DMS114 treated with DMSO at 0.1 percent for 48 hours (cell line): ENCODE data around the gene ARHGAP31.
A peak's percentile ranks its signal among the peaks of the same experiment; 100 is the strongest.
"Not testable (repeated sequence)": the region's sequence is repeated elsewhere in the genome, so short reads cannot be mapped to it uniquely, and the experiment has no call there.

ENCODE experiments used
- DNase-seq: peaks from one replicate; lab custom pipeline; 2025; ENCODE audit not compliant: unreplicated experiment; lab: John Stamatoyannopoulos, UW

Gene ARHGAP31

DNA sequence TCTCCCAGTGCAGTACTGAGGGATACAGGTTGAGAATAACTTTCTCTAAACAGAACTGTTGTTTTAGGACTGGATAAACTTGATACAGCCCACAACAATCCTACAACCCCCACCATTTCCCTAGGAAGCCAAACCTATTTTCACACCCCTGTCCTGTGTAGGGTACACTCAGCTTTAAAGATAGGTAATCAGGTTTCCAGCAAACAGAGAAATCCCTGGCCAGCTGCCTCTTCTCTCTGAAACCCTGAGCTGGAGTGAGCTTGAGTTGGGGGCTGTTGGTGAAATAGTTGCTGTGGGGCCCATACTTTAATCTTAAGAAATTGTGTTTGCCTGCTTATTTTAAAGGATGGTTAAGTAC is 22.1 kb downstream of the ARHGAP31 start:
- no peak for DNase-seq

DNA sequence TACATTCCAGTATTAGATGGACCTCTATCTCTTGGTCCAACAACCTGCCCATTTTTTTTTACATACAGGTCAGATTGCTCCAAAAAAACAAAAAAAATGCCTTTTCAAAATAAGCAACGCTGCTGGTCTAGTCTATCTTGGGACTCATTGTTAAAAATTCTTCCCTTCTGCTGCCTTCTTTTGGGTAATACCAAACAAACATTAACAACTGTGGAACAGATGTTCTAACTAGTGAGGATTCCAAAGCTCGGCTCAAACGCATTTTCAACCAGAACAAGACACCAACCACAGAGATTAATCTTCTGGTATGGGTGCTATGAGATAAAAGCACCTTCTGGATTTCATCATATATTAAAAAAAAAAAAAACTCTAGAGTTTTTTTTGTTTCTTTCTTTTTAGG is 24.7 kb downstream of the ARHGAP31 start:
- DNase-seq: no peak

DNA sequence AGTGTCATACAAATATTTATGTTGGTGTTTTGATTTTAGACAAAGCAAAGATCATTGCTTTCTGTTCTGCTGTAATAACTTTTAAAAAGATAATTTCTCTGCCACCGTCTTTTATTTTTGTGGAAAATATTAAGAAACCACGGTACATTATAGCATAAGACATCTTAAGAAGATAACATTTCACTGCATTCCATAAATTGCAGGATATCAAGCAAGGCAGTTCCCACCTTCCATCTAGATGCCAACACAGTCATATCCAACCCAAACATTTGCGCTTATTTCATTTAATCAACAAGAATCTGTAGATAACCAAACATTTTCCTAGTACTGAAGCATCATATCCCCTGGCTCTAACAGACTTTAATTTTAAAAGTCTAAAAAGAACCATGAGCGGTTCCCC is 25.1 kb downstream of the ARHGAP31 start:
- DNase-seq: no peak

DNA sequence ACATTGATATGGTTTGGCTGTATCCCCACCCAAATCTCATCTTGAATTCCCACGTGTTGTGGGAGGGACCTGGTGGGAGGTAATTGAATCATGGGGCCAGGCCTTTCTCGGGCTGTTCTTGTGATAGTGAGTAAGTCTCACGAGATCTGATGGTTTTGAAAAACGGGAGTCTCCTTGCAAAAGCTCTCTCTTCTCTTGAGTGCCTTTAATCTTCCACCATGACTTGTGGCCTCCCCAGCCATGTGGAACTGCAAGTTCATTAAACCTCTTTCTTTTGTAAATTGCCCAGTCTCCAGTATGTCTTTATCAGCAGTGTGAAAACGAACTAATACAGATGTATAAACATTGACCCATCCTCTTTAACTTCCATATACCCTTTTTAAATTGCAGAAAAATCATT is 26.6 kb downstream of the ARHGAP31 start:
- not testable (repeated sequence) for DNase-seq

DNA sequence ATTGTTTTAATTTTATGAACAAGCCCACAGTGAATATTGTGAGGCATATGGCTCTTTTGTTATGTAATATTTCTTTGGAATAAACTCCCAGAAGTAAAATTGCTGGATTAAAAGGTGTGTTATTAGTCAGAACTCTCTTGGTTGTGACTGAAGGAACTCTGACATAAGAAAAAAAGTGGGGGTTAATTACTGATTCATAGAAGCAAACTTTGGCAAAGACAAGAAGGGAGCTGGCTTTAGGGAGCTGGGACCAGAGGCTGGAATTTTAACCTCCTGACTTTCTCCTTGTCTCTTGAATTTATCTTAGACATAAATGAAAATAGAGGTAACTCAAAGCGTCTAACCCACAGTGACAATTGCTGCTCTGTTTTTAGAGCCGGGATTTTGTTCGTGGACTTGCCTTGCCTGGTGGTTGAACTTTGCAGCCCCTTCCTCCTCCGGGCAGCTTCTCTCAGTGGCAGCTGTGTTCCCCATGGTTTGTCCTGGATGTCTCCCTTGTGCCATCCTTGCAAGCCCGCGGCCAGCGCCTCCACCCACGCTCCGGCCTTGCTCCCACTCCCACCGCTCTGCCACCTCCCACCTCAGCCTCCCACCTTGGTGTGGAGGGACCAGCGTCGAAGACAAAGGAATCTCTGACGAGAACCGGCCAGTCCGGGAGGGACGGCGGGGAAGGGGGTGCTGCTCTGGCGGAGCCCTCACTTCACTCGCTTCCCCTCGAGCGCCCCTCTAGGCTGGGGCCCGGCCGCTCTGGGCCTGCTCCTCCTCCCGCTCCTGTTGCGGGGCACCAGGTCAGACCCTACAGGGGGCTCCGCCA is 28.0 kb downstream of the ARHGAP31 start:
- peak; percentile 23 for DNase-seq

DNA sequence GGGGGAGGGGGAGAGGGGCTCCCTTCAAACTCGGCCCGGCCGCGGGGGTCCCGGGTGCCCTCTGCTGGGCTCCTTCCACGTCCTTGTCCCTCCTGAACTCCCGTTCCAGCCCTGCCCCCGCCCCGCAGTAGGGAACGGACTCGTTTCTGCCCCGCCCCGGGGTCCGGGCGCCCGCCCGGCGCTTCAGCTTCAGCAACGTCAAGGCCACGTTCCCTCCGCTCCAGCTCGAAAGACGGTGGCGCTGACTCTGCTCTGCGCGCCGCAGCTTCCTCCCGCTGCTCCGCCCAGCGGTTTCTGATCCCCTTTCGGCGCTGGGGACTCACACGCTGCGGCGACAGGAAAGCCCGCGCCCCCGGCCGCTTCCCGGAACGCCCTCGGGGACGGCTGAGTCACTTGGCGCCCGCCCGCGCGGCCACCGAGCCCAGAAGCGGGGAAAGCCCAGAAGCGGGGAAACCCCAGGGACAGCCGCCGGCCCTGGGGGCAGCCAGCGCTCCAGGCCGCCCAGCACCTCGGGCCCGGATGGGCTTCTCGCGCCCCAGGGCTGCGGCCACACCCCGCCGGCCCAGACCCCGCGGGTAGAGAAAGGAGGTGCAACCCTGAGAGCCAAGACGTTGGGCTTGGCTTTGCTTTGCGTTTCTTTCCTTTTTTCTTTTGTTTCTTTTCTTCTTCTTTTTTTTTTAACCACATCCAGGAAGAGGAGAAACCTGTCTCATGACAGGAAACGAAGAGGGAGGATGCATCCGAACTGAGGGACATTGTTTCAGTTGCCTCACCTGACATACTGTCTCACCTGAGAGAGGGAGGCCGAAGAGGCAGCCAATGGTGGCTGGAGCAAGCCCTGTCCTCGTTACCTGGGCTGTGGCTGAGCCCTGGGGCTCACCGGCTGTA is 28.9 kb downstream of the ARHGAP31 start:
- peak; percentile 55 for DNase-seq

DNA sequence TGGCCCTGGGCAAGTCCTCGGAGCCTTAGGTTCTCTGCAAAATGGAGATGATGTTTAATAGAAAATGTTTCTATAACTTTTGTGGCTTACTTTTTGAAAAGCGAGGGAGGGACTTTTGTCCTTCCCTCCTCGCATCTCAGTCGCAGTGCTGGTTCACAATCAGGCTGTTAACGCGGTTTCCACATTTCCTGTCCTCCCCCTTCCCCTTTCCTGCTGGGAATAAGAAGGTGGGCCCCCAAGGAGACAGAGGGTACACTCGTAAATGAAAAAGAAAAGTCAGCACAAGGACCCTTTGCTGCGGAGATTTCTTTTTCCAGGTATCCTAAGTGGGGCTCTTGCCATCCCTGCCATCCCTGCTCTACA is 29.5 kb downstream of the ARHGAP31 start:
- DNase-seq: no peak

DNA sequence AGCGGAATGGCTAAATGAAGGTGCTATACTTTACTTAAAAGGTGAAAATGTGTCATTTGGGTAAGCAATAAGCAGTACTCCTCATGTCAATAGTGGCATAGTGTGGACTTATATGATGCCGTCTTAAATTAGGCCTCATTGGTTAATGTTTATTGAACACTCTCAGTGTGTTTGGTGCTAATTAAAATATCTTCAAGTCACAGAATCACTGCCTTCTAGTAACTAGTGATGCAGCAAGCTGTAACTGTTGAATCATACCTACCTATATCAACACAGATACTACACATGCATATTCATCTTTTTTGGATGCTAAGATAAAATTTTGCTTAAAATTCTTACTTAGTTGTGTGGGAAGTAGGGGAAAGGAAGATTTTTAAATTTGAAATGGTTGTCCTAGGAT is 30.7 kb downstream of the ARHGAP31 start:
- DNase-seq: no peak

DNA sequence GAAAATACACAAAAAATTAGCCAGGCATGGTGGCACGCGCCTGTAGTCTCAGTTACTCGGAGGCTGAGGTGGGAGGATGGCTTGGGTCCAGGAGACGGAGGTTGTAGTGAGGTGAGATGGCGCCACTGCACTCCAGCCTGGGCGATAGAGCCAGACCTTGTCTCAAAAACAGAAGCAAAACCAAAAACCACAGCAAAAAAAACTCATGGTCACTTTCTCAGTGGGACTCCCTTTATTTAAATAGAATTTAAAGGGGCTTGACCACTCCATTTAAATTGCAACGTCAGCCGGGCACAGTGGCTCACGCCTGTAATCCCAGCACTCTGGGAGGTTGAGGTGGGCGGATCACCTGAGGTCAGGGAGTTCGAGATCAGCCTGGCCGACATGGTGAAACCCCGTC is 32.8 kb downstream of the ARHGAP31 start:
- no peak for DNase-seq

DNA sequence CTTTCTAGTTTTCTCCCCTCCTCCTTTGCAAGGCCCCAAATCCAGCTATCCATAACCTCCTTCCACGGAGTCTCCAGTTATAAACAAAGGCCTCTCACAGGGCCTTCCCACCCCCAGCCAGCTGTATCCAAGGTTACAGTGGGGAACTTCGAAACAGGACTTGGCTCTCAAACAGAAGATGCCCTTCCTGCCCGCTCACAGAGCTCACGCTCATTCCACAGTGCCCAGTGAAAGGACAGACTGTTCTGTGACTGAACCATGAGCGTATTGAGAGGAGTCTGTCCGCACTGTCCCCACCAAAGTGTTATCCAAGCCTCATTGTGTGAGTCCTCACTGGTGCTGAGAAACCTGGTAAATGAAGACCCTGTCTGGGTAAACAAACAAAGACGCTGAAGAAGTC is 35.4 kb downstream of the ARHGAP31 start:
- no peak for DNase-seq

DNA sequence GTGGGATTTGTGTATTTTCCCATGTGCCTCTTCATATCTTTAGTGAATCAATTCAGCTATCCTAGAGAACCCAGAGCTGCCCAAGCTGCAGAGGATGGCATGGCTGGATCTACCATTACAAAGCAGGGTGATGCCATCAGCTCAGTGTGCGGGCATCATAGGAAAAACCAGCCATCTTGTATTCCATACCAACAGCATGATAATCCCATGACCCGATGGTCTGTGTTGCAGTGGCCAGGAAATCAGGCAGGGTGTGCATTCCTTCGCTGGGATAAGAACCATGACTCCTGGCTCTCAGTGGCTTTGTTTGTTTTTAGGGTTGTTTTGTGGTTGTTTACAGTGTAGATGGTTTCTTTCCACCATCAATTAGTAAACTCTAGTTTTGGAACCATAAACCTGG is 36.0 kb downstream of the ARHGAP31 start:
- no peak for DNase-seq

DNA sequence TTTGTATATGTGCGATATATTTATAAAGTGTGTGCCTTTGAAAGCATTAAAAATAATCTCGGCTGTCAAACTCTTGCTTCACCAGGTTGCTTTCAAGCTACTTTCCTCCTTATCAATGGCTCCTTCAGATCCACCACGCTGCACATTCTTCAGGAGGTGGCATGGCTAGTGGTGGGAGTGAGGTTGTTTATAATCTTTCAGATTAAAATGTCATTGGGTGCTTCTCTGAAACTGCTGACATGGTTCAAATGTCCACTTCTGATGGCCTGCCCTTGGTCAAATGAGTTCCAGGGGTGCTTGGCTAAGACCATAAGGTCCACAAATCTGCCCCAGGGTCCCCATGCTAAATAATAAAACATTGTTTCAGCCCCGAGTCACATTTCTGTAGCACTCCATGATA is 36.7 kb downstream of the ARHGAP31 start:
- no peak for DNase-seq

DNA sequence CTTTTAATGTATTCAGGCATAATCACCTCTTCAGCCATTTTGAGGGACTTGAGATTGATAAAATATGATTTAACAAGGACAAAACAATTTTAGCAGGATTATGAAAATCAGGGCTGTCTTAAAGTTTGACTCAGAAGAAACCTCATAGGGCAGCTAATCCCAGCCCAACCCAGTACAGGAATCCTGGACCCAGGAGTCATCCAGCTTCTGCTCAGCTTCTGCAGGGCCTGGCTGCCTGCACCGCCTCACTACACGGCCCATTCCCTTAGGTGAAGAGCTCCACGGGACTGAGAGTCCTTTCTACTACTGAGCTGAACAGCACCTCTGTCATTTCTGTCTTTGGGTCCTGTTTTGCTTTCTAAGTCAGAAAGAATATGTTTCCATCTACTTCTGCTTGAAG is 37.5 kb downstream of the ARHGAP31 start:
- no peak for DNase-seq

DNA sequence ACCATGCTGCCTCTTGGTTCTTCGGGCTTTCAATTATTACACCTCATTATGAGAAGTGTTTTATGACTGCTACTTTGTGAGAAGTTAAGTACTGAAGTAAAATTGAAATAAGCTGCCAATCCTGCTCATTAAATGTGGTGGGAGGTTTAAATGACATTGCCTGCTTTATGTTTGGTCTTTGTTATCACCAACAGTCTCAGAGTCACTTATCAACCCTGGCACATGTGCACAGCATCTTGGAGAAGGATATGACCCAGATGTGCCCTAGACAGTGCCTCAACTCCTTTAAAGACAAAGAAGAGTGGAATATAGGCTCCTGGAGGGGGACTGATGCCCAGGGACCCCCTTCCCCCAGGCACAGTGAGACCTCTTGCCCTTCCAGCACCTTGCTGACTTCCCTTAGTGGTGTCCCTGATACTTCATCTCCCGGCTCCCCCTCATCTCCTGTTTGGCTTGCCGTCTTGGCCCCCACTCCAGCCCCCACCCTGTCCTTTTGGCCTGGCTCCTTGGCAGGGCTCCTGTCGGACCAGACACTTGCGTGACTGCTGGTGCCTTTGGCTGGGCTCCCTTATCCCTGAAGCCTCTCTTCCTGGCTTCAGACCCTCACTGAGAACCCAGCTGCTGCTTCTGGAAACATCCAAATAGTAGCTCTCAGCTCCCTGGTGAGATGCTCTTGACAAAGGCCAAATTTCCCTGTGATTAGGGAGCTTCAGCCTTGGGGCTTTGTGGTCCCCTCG is 39.8 kb downstream of the ARHGAP31 start:
- no peak for DNase-seq

DNA sequence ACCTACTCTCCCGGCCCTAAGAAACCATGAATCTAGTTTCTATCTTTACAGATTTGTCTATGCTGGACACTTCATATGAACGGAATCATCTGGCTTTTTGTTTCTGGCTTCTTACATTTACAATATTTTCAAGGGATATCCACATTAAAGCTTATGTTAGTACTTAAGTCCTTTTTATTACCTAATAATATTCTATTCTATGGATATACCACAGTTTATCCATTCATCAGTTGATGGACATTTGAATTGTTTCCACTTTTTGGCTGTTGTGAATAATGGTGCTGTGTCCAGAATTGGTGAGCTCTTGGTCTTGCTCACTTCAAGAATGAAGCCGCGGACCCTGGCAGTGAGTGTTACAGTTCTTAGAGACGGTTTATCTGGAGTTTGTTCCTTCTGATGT is 42.6 kb downstream of the ARHGAP31 start:
- DNase-seq: no peak

DNA sequence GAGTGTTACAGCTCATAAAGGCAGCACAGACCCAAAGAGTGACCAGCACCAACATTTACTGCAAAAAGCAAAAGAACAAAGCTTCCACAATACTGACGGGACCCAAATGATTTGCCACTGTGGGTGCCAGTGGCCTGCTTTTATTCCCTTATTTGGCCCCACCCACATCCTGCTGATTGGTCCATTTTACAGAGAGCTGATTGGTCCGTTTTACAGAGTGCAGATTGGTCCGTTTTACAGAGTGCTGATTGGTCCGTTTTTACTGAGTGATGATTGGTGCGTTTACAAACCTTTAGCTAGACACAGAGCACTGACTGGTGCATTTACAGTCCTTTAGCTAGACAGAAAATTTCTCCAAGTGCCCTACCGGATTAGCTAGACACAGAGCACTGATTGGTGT is 43.2 kb downstream of the ARHGAP31 start:
- not testable (repeated sequence) for DNase-seq

DNA sequence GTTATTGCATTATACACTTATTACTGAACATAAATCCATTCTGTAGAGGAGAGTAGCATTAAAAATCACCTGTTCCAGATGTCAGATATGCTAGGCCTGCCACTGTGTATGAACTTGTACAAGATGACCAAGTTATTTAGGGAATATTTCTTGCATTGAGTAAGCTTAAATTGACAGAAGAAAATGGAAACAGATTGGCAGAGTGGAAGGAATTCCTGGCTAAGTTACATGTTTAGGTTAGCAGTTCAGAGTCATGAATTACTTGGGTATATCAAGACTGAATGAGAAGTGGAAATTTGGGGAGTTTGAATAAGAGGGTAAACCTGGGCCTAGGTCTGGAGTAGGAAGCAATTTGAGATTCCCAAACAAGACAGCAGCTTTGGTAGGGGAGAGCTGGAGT is 44.6 kb downstream of the ARHGAP31 start:
- no peak for DNase-seq

DNA sequence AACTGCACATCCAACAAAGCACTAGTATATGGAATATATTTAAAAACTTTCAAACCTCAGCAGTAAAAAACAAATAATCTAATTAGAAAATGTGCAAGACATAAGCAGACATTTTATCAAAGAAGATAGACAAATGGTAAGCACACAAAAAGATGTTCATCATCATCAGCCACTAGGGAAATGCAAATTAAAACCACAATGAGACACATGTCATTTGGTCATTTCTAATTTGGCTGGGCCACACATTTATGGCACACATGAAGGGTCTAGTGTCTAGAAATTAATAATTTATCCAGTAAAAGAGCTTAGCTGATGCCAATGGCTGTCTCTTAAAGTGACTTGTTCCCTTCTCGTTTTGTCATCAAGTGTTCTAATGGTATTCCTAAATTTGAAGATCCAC is 45.8 kb downstream of the ARHGAP31 start:
- DNase-seq: no peak

DNA sequence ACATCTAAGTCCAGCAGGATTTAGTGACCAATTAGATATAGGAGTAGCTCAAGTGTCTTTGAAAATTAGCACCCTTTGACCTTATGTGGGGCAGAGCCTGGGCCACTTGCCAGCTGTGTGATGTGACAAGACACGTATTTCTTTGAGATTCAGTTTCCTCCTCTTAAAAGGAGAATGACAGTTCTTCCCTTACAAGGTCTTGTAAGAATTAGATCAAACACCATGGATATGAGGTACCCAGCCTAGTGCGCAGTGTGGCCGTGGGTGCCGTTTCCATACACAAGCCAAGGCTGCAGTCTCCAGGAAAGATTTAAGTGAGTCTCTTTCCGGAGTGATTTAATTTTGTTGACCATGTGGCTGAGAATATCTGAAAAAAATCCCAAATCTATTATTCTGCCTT is 46.3 kb downstream of the ARHGAP31 start:
- DNase-seq: no peak

DNA sequence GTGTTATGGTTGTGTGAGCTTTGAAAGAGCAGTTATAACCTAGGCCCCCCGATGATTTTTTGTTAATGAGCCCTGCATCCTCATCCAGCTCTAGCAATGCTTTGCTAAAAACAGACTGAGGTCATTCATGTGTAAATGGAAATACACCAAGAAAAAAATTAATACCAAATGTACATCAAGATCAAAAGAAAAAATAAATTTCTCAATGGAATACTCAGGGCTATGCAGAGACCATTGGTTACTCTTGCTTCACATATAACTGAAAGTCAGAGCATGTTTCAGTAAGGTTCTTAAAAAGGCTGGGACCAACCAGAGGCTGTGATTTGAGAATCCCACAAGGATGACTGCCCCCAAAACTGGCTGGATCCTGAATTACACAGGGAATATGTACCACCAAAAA is 48.0 kb downstream of the ARHGAP31 start:
- no peak for DNase-seq

DNA sequence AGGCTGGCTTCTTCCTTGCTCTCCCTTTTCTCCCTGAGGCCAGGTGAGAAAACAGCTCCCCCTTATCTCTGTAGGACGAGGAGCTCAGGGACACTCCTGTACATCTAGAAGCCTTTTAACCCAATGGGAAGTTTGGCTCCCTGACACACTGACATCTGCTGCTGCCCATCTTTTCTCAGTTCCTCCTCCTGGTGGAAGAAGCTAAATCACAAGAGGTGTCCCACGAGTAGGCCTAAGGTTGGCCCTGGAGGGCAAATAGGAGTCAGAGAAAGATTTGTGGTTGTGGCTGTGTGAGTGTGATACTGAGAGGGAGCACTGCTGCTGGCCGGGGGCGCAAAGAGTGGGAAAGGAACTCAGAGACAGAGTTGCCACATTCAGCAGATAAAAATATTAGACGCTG is 49.5 kb downstream of the ARHGAP31 start:
- no peak for DNase-seq

DNA sequence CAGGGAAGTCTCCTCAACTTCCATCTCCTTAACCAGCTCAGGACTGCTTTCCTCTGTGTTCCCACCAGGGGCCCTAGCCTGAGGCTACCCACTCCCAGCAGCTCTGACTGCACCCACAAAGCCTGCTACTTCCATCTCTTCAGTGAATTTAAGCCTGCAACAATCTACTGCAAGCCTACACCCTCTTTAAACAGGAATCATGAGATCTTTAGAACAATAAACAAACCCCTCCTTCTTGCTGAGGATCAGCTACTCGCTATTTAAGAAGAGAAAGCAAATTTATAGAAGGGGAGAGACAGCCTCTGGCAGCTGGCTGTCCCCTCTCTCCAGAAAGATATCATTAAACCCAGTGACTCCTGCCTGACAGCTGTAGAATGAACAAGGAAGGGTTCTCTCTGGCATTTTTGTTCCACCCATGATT is 51.9 kb downstream of the ARHGAP31 start:
- no peak for DNase-seq
